ENCODE data around the gene PDLIM4.

Gene PDLIM4

DNA sequence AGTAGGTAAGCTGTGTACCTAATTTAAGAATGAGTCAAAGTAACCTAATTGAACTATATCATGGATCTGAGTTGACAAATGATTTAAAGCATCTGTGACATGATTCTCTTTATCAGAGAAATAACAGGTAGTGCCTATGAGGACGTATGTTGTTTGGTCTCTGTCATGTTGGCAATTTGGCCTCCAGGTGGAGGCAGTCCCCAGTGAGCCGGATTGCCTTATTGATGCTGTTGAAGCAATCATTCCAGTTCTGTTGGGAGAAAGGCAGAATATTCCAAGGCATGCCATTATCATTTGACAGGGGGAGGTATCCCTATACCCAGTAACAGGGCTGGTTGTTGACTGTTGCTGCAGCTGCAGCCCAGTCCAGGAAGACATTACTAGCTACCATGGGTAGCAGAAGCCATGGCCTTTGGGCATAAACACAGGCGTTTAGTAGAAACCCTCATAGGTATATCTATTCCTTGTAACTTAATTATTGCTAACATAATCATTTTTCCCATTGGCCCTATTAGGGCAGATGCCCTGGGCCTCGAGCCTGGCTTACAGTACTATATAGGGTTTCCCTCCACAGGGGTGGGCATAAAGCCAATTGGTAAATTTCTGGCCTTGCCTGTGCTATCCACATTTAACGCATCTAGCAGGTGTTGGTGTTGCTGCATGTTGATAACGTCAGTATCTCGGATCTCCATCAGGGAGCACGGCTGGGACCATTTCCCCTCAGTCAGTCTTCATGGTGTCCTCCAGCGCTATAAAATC is 24.5 kb downstream of the PDLIM4 start:
- no peak for DNase-seq (ENCODE audit: low read depth, low spot score)

DNA sequence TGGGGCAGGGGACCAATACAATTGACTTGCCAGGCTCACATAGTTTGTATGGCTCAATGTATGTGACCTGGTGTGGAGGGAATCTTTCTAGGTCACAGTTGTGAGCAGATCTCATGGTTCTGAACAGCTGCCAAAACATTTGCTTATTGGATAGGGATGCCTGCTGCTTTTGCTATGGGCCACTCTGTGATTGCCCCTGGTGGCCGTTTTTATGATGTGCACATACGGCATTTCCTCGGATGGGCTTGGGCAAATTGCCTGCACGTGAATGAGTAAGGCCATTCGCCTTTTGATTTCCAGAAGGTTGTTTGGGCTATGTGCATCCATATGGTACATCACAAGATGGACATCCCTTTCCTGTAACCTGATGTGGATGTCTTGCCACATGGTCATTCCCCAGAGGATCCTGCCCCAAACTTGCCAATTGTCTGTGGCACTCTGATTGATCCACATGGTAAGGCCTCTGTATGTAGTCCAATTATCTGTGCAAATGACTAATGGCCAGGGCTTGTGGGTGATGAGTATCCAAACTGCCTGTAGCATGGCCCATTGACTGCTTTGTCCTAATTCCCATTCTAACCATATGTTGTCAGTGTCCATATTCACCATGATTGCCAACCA is 26.0 kb downstream of the PDLIM4 start:
- no peak for DNase-seq (ENCODE audit: low read depth, low spot score)

DNA sequence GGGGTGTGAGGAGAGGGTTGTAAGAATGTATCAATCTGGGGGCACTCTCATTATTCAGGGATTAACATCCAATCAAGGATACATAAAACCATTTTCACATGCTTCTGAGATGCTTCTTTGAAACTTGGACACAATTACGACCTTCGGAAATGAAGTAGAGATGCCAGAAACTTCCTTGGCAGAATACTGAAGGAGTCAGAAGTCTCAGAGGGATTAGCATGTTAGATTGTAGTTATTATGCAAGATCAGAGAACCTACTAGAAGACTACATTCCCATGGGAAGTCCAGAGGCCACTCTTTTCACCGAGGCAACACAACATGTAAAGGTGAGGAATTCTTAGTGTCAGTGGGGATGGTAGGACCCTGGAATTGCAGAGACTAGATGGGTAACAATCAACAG is 31.6 kb downstream of the PDLIM4 start:
- DNase-seq (ENCODE audit: low read depth, low spot score), result no peak

DNA sequence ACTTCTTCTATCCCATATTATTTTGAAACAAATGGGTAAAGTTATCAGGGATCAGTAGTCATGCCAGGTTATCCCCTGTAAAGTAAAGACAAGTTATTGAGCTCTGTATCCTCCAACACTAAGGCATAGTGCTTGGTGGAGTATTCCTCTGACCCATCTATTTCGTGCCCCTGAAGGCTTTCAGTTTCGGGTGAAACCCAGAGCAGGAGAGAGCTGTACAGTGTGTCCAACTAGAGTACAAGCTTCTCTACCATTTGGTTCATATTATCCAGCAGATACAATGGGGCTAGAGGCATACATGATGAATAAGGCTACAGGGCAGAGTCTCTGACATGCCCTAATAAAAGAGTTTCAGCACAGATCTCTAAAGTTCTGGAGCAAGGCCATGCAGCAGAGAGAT is 33.5 kb downstream of the PDLIM4 start:
- DNase-seq (ENCODE audit: low read depth, low spot score), result no peak

DNA sequence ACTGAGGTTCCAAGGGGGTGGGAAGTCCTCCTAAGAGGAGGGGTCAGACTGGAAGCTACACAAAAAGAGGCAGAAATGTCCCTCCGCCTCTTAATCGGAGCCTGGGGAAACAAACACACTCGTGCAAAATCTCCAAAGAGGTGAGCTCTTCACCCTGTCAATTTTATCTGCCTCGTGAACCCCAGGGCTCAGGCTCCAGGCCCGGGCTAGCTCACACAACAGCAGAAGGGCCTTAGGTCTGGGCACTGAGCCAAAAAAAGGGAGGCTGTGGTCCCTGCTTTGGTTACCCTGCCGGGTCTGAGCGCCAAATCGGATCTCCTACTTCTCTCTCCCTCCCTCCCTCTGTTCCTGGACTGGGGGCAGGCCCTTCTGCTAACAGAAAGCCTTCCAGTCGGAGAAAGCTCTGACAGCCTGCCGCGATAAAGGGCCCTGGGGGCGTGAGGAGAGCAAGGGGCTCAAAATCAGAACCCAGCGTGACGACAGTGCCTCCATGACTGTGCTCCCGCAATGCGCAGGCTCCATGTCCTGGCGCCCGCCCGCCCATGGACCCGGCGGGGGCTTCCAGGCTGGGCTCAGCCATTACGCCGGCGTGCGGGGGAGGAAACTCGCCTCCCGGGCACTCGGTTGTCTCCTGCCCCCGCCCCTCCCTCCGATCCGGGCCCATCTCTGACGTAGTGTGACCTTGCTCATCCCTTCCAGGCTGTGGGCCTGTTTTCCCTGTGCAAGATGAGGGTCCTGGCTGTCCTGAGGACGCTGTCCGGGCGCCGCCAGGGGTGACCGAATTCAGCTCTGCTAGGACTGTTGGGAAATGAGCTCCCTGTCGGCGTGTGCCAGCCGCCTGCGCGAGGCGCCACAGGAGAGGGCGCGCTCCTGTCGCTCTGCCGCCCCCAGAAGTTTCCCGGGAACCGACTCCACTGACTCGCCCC is 35.8 kb downstream of the PDLIM4 start:
- DNase-seq (ENCODE audit: low read depth, low spot score), result no peak

DNA sequence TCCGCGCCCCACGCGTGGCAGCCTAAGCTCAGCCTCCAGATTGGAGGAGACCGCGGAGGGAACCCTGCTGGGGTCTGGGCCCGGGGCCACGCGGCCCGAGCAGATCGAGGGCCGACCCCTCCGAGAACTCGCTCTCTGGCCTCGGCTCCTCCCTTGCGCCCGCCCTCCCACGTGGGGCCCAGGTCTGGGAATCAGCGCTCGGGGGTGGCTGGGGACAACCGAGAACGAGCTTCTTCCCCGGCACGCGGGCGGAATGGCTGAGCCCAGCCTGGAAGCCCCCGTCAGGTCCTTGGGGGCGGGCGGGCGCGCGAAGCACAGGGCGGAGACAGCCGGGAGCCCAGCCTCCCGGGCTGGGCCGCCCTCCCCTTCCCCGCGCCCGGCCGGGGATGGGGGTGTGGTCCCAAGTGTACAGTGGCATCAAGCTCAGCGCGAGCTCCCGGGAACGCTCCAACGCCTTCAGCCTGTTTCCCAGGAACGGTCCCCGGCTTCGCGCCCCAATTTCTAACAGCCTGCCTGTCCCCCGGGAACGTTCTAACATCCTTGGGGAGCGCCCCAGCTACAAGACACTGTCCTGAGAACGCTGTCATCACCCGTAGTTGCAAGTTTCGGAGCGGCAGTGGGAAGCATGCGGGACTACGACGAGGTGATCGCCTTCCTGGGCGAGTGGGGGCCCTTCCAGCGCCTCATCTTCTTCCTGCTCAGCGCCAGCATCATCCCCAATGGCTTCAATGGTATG is 36.7 kb downstream of the PDLIM4 start, which contains the start of gene SLC22A4:
TSS of gene SLC22A4 (plus strand) at position 403 of the 736 bp plus-strand sequence. CDS start at position 626, 223 bp downstream.
- no peak for DNase-seq (ENCODE audit: low read depth, low spot score)

DNA sequence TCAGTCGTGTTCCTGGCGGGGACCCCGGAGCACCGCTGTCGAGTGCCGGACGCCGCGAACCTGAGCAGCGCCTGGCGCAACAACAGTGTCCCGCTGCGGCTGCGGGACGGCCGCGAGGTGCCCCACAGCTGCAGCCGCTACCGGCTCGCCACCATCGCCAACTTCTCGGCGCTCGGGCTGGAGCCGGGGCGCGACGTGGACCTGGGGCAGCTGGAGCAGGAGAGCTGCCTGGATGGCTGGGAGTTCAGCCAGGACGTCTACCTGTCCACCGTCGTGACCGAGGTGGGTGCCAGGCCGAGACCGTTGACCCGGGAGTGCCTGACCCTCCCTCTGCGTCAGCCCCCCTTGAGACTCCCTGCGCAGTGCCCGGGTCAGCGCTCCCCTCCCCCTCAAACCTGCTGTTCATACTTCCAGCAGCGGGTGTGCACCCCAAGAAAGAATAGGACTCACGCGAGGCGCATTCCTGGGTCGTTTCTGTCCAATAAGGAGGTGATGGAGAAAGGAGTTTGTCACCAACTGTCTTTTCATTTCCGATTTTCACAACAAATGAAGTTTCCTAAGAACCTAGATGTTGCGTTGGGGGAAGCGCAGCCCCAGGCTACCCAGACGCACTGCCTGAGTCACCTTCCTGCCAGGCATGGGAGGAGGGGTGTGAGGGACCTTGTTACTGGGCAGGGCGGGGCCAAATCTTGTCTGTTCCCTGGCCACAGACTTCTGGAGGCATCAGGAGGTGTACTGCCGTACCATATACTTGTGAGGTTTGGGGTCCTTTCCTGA is 37.4 kb downstream of the PDLIM4 start:
- no peak for DNase-seq (ENCODE audit: low read depth, low spot score)

DNA sequence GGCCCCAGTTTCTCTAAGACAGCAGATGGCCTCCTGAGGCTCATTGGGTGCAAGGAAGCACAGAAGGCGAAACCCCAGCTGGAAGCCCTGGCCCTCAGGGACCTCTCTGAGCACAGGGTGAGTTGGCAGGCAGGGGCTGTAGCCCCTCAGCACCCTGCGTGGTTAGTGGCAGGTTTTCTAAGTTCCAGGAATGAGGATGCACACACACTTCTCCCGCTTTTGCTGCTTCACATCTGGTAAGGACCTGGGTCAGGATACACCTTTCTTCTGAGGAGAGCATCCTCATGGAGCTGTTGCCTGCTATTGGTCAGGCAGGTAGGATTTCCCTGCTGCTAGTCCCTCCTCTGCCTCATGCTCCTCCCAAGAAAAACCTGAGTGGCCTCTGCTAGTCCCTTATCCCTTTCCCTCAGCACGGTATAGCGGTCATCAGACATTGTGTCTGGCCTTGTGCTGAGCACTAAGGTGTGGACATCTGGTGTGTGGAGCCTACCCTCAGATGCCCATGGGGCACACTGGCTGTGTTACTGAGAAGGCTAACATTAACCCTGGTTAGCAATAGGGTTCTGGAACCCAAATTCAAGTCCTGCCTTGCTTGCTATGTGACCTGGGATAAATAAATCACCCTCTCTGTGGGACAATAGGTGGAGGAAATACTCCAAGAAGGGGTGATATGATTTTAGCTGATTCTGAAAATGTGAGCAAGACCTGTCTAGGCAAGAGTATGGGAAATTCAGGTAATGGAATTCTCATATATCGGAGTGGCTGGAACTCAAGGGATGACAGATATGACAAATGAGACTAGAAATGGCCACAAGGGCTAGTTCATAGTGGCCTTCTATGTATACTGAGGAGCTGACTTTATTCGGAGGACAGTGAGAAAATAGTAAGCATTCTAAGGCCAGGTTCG is 38.3 kb downstream of the PDLIM4 start:
- no peak for DNase-seq (ENCODE audit: low read depth, low spot score)

DNA sequence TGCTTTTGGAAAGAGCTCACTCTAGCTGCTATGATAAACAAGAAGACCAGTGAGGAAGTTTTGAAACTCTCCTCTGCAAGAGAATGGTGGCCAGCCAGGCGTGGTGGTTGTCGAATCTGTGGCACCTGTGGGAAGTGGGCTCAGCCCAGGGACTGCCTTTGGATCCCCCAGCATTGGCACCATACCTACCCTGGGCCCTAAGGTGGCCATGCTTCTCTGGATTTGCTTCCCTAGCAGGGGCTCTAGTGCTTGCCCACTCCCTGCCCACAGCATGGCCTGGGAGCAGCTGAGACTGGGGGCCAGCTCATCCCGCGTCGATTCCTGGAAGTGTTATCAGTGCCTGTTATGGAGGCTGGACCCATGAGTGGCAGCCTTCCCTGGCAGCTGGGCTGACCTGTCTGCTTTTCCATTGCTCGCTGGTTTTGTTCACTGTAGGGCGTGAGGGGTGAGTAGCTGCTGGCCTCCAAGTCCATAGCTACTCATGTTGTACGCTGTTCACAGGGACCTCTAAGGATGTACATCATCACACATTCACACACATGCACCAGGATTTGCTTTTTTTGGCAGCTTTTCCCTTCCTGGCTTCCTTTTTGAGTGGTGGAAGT is 39.0 kb downstream of the PDLIM4 start:
- DNase-seq (ENCODE audit: low read depth, low spot score), result no peak

DNA sequence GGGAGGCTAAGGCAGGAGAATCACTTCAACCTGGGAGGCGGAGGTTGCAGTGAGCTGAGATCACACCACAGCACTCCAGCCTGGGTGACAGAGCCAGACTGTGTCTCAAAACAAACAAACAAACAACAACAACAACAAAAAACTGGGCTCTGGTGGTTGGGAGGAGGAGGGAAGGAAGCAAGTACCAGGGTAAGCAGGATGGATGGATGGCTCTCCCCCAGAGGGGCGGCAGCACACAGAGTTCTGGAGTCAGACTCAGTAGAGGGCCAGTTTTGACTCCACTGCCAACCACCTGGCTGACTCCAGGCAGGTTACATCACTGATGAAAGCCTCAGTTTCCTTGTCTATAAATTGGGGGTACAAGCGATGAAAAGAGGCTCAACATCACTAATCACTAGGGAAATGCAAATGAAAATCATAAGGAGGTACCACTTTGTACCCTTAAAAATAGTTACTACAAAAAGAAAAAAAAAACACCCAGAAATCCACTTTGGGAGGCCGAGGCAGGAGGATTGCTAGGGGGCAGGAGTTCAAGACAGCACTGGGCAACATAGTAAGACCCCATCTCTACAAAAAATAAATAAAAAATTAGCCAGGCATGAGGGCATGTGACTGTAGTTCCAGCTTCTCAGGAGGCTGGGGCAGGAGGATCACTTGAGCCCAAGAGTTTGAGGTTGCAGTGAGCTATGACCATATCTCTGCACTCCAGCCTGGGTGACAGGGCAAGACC is 39.9 kb downstream of the PDLIM4 start:
- no peak for DNase-seq (ENCODE audit: low read depth, low spot score)

DNA sequence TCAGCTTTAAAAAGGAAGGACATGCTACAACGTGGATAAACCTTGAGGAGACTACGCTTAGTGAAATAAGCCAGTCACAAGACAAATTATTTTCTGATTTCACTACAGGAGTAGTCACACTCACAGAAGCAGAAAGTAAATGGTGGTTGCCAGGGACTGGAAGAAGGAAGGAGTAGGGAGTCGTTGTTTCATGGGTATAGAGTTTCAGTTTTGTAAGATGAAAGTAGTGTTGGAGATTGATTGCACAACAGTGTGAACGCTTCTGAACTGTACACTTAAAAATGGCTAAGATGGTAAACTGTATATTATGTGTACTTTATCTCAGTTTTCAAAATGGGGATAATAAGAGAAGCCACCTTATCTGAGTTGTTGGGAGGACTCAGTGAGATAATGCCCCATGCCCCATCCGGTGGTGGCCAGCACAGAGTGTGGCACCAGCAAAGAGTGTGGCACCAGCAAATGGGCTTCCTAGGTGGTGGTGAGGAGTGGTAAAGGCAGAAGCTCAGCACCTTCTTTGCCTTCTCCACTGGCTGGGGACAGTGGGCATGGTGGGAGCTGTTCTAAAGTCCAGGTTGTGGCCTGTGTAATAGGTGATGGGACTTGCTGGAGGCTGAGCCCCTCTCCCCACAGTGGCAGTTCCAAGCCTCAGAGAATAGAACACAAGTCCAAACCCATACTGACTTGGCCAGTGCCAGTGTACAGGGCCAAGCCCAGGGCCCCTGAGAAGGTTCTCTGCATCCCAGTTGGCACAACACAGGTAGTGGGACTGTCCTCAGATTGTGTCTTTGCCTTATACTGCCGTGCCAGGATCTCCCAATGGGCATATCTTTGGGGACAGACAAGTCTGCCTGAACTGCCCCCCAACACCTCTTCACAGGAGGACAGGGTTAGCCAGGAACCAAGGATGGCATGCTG is 41.1 kb downstream of the PDLIM4 start:
- DNase-seq (ENCODE audit: low read depth, low spot score), result no peak

DNA sequence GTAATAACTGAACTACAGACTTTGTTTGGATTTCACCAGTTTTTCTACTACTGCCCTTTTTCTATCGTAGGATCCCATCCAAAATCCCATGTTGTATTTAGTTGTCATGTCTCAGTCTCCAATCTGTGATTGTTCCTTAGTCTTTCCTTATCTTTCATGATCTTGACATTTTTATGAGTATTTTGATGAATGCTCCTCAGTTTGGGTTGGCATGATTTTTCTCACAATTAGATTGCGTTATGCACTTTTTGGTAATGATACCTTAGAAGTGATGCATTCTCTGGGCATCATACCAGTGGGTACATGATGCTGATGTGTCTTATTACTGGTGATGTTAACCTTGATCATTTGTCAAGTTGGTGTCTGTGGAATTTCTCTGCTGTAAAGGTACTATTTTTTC is 42.4 kb downstream of the PDLIM4 start:
- DNase-seq (ENCODE audit: low read depth, low spot score), result no peak

DNA sequence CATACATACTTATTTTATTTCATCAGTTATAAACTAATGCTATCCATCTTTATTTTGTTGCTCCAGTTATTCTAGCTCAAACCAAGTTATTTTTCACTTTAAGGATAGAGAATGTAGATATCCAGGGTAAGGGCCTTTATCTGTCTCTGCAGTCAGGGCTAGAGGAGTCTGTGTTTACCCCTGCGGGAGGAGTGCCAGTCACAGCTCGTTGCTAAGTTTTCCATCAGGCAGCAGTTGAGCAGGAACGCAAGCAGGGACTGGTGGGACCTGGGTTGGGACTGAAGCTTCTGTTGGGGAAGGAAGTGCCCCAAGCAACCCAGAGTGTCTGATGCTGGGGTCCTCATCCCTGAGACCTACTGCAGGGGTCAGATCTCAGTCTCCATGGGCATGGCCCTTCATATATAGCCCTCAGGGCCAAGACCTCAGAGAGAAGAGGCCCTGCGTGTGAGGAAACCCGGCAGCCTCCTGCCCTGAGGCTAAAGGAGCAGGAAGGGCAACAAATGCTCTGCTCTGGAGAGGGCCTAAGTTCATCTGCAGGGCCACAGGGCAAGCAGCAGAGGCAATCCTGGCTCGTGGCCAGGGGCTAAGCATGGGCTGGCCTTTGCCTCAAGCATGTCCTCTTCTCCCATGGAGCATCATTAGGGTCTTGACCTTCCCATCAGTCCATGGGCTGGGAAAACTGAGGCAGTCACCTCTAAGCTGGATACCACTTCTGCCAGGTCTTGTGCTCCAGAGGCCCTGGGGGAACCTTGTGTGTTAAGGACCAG is 43.3 kb downstream of the PDLIM4 start:
- DNase-seq (ENCODE audit: low read depth, low spot score), result no peak

DNA sequence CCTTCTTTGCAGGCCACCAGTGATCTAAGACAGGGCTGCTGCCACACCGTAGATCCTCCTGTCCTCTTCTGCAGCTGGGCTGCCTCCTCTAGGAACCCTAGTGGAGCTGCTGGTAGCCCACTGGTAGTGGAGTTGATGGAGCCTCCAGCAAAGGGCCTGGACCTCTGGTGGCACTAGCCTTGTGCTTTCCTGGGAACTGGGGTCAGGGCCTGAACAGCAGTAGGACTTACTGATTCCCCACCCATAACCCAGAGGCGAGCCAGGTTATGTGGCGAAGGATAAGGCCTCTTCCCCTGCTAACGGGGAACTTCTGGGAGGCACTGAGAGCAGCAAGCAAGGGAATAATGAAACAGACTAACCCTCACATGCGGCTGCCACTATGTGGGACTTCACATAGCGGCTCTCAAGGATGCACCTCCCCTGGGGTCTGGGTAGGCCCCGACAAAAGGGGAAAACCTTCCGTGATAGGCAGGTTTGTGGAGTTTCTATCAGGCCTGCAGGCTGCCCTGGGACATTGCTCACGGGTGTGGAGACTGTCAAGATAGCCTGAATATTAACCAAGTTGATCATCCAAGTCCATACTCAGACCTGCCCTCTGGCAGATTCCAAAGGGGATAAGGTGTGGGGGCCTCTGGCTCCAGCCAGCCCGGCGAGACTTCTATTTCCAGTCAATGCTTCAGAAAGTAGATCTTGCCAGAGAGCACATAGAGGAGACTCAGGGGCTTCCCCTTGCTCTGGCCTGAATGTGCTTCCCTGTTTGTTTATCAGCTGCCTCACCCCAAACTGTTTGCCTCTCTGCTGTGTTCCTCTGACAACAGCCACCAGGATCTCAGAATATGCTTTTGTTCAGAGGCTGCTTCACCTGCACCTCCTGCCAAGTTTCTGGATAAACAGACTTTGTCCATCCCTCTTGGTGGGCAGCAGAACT is 44.1 kb downstream of the PDLIM4 start:
- no peak for DNase-seq (ENCODE audit: low read depth, low spot score)

DNA sequence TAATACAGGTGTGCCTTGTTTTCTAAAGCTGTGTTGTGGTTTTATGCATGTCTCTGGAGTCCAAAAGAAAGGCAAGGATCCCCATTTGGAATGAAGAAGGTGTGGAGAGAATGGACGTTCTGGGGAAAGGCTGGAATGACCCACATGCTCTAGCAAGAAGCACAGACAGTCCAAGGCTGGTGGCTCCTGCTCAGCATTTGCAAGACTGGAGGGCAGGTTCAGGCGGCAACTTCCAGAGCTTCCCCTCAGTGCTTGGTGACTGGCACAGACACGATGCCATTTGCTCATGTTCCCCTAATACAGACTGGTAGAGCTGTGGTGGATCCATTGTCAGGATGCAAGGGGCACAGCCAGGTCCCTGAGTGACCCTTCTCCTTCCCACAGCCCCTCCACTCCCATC is 44.9 kb downstream of the PDLIM4 start:
- no peak for DNase-seq (ENCODE audit: low read depth, low spot score)

DNA sequence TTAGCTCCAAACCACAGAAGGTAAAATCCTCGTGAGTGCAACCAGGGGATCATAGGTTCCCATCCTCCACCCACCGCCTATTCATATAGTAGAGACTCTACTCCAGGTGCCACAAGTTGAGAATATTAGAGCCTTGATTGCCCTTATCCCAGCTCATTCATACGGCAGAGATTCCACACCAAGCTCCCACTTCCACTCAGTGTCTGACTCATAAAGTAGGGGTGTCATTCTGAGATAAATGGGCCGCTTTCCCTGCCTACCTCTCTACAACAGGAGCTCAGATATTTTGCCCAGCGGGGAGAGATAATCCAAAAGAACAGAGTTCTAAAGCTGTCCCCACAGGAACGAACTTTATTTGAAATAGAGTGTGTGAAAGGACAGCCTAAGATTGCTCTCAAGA is 46.1 kb downstream of the PDLIM4 start:
- DNase-seq (ENCODE audit: low read depth, low spot score), result no peak

Data from iPS DF 19.7 (cell line).